ENCODE measurements around the gene ARMH2.
A peak's percentile ranks its signal among the peaks of the same experiment; 100 is the strongest.

The ARMH2 gene

DNA sequence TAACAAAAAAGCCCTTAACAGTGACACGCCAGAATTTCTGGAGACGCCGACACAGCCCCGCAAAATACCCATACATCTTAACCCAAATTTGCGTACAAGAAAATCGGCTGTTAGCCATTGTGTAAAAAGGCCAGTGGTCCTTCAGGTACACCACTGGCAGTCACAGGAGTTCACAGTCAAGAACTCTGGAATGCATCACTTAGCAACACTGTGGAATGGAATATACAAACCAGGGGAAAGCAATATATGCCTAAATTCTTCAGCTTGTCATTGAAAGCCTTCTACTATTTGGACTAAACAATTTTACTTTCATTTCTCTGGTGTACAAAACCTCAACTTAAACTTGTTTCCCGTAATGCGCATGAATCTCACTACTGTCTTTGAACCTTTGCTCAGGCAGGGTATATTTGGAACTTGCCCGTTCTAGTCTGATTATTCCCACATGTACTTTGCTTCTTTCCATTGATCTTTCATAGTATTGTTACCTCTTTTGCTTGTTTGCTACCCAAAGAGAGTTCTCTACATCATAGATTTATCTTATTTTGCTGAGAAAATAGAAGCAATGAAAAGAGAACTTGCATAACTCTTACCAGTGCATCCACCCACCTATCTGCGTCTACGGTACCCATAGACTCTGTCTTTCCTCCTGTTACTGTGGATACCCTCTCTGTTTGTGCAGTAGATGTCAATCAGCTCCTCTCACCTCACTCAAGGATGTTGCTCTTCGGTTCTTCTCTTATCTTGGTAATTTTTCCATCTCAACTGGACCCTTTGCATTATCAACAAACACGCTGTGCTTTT, at the start of gene ARMH2:
Gene ARMH2, minus strand, starts transcription at position 178 of the 801 bp plus-strand sequence. Its CDS starts 60 bp downstream, at position 118.
- no peak for DNase-seq

DNA sequence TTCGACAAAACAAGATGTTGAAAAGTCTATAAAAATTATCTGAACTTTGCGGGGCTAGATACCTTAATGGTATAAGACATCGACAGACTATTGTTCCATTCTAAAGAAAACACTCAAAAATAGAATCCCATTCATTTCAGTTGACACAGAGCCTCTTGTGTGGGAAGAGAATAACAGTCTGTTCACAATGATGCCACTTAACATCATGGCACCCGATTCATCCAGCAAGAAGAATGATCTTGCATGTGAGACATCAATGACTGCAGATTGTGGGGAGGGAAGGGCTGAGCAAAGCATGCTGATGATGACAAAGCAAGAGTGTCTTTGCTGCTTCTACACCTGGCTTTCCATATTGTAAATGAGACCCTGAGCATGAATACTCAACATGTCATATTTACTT, 49.7 kb upstream of the ARMH2 start:
- no peak for DNase-seq

DNA sequence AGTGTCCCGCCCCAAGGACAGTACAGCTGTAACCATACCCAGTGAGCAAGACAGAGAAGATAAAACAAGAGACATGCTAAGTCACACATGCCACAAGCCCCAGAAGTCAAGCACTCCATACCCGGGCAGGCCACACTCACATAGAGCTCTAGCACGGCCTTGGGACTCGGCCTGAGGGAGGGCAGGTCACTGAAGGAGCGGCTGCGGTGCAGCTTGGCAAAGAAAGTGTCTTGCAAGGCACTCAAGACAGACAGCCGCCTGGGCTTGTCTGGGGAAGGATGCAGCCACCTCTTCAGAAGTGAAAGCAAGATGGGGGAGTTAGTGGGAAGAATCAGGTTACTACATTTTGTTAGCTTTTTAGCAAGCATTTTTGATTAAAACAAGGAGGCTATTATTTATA, 48.7 kb upstream of the ARMH2 start:
- DNase-seq: no peak

DNA sequence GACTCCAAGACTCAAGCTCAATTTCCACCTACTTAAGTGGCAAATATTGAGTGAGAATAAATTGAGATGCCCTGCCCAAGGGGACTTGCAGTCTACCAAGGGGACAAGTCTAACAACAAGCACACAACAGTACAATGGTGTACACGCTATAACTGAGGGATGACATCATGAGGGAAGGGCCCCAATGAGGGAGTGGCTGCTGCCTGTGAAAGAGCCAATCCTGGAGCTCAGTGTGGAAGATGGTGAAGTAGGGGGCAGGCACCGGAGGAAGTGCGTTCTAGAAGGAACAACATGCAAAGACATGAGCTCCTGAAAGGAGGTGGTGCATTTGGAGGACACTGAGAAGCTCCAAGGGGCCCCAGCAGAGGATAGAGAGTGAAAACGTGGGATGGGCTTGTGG, 46.9 kb upstream of the ARMH2 start:
- DNase-seq: no peak

DNA sequence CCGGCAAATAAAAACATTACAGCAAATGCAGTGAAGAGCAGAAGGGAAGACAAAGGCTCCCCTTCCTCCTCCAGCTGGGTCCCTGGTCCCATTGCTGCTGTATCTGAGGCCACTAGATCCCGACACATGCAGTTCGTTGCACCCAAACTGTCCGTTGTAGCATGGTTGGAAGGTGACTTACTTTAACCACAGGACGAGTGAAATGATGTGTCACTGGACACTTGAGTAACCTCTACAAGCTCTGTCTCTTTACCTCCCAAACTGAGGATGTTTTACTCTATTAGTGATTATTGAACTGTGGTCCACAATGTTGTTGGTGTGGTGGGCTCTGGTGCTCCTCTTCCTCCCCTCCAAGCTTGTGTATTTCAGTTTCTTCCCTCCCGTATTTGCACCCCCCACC, 46.2 kb upstream of the ARMH2 start:
- DNase-seq: no peak

DNA sequence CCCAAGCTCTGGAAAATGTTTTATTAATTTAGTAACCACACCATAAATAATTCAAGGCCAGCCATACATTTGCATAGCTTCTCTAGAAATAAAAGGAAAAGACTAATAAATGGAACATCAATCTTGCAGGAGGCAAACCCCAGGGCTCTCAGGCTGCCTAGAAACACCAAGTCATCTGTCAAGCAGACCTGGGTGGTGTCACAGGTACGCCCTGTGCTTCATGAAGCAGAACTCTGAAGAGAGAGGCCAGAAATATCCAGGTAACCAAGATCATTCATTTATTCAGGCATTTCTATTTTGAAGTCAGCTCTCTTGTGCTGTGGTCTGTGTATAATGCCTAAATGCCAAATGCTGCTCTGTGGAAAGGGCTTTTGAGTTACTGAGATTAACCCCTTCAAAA, 45.3 kb upstream of the ARMH2 start:
- no peak for DNase-seq

DNA sequence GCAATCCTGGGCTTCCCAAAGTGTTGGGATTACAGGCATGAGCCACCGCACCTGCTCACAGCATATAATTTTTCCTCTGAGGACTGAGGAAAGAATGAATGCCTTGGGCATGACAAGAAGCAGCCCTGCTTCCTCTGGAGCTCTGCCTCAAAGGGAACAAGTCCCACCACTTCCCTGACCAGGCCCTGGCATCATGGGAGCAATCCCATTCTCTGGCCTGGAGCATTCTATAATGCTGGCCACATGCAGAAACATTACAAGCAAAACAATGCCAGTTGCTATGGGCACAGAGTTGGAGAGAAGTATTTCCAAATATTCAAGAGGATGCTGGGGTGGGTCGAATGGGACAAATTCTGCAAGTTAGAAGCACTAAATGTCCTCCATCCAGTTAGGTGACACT, 41.5 kb upstream of the ARMH2 start:
- DNase-seq: no peak

DNA sequence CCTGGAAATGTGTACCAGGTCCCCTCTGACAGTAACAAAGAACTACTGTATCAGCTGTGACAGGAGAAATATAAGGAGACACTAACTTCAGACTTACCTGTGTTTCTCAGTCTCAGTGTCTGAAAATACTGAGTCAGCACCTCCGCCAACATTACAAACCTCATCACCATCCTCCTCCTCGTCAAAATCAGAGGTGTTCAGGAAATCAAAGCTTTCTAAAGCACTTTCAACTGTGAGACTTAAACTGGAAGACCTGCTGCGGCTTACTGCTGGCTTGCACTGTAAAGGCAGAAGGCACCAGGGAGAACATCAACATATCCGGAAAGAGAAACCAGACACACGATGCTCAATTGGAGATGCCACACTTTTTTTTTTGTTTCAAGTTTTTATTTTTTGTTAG, 40.3 kb upstream of the ARMH2 start:
- DNase-seq: no peak

DNA sequence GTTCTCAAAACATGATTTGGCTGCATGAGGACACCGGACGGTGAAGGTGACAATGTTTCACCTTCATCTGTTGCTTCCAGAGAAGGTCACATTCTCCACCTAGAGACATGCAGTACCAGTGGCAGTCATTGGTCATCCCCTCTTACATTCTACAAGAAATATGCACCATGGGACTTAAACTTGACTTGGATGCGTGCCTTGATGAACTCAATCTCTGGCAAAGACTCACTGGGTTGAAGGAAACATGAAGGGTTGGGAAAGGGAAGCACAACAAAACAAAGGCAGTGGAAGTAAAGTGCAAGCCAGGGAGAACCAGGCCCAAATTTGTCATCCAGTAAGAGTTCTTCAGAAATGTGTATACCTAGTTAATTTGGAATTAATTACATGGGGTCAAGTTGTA, 39.4 kb upstream of the ARMH2 start:
- no peak for DNase-seq

DNA sequence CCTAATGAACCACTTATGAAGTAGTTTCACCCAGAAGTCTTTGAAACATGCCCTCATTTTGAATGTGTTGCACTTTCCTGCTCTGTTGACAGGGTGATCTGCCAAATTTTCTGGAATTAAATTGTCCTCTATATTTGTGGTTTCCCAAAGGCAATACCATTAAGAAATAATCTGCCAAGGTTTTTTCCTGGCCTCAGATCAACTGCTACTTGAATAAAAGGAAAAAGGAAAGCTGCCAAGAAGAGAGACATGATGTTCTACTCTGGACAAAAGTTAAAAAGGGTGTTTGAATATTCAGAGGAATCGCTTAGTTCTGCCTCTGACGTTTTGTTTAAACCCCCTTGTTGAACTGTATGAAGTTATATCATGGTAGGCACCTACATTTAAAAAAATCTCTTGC, 37.4 kb upstream of the ARMH2 start:
- no peak for DNase-seq

DNA sequence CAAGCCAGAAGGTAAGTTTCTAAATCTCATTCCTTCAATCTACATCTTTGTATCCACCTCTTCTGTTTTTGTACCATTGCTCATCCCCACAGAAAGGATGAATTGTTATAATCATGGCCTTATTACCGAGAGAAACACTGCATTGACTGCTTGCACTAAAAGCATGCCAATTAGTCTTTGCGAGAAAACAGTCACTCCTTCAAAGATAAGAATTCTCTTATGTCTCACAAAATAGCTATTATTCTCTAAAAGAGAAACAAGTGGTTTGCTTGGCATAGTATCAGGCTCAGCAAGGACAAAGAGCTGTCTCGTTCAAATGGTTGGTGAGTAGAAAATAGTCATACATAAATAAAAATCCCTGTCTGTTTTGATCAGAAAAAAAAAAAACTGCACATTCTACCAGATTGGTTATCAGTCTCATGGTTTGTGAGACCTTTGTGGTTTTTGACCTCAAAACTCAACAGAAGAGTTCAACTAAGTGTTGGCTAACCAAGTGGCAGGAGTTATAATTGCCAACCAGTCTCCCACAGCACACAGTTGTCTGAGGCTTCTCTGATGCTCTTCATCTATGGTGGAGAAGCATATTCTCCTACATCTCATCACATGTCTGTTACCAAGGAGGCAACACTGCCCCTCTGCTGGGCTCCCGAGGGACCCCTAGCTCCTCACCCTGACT, 35.1 kb upstream of the ARMH2 start:
- DNase-seq: no peak

DNA sequence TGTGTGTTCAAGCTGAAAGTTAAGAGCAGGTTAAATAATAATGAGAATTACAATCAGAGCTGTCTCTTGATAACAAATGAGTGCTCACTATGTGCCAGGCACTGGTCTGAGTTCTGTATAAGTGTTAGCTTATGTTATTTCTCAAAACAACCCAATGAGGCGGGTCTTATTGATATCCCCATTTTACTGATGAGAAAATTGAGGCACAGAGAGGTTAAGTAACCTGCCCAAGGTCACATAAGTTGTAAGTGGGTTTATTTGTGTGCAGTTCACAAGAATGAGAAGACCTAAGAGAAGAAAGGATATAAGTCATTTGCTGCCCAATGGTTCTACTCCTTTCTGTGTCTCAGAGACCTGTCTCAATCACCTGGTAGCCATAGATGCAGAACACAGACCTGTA, 34.1 kb upstream of the ARMH2 start:
- no peak for DNase-seq

DNA sequence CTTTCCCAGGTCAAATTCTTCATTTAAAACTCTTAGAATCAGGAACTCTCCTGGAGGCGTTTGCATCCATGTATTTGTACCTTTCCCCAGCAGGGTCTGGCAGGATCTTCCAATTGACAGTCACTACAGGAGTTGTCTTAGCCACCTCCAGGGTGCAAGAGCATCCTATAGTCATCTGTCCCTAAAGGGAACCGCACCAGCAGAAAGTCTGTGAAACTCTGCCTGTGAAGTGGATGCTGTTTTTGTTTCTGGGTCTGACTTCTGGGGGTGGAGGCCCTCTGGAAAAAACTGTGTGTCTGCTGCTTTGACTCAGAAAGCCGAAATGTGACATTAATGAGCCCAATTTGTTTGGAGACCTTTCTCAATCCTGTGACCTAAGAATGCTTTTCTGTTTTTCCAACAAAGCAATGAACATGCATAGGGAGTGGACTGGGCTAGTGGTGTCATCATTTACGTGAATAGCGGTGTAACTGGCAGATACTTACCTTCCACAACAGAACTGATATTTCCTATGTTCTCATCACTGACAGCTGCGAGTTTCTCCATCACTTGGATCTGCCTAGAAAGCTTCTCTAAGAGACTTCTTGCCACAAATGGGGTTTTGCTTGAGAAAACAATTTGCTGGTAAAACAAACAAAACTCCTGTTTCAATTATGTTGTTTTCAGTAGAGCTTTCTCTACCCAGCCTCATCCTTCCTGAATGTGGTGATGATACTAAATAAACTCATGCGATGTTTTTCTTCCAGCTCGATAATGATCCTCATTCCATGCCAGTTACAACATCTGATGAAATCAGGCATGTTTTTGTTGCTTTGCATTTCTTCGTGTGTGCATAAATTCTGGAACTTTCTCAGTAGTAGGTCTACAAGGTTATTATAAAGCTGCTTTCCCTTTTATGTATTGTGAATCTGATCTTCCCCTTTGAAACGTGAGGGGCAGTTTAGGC, 33.3 kb upstream of the ARMH2 start:
- DNase-seq: no peak

DNA sequence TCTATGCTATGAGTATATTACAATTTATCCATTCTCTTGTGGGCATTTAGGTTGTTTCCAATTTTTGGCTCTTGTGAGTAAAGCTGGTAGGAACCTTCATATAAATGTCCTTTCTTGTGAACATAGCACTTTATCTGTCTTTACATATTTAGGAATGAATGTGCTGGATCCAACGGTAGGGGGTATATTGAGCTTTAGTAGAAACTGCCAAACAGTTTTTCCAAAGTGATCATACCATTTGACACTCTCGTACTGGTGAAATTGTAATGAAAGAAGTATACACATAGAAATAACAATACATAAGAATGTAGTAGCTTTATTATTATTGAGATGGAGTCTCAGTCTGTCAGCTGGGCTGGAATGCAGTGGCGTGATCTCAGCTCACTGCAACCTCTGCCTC, 30.9 kb upstream of the ARMH2 start:
- no peak for DNase-seq

DNA sequence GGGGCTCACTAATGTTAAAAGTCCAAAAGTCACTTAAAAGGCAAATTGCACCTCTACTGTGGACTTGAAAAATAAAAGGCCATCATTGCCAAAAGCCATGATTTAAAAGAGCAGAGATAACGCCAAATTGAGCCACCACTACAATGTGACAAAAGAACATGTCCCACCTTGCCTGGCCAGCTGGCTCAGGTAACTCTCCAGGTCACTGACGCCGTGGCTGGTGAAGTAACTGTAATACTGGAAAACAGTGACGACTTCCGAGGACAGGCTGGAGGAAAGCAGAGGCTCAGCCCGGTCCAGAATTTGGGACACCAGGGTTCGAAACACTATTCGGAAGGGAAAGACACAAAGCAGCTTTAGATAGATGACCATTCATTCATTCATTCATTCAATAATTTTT, 29.3 kb upstream of the ARMH2 start:
- DNase-seq: no peak

DNA sequence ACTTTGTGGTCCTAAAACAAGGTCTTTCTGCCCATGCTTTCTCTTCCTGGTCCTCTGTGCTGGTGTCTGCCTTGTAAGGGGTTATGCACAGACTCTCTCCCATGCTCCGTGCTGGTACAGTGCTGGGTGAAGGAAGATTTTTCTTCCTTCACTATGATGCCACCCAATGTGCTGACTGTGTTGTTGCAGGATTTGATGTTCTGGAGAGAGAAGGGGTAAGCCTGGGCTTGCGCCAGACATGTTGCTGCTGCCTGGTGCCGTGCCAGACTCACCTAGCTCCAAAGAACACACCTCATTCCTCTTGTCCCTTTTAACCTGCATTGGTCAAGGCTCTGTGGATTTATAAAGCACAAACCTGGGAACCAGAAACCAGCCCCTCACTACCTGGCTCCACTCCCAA, 28.4 kb upstream of the ARMH2 start:
- DNase-seq: peak; percentile 10

DNA sequence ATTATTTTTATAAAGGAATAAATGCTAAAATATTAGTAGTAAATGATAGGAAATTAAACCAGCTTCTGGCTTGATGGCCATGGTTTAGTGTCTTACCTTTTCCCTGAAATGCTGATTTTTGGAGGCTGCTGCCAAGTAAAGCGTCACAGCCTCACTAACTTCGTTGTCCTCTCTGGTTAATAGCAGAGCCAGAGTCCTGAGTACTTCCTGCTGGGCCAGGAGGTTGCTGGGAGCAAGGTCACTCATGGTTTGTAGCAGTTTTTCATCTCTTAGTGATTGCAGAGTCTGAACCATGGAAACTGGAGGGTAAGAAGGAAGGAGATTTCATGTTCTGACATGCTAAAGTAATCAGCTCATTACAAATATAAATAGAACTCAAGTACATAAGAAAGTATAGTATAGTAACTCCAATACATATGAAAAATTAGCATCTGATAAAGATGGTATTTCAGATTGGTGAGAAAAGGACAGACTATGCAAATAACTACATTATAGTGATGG, 26.5 kb upstream of the ARMH2 start:
- DNase-seq: no peak

DNA sequence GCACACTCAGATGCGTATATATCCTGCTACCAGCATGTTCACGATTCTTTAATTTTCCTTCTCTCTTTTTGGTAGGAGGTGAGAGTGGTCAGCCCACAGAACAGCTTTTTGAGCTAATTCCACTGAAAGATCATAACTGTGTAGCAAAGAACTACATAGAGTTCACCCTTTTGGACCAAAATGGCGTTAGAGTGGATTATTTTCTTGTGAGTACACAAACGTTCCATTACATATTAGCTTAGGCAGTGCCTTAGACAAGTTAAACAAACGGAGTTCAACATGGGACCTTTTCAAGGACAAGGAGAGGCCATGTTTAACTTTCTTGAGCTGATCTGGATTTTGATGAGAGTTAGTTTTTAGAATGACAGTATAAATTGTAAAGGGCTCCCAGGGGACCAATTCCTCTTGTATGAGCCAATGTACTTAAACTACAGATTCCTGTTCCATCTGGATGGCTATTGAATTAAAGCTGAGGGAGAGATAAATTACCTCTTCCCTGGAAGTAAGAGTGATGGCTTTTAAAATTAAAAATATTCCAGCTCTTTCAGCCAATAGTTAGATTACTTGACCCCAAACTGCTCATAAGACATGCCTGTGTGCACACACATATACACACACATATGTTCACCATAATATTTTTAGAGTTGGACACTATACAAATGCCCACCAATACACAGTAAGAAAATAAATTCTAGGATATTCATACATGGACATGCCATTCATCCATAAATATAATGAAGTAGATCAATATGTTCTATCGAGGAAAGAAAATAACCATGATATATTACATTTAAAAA, 25.6 kb upstream of the ARMH2 start:
- DNase-seq: no peak

DNA sequence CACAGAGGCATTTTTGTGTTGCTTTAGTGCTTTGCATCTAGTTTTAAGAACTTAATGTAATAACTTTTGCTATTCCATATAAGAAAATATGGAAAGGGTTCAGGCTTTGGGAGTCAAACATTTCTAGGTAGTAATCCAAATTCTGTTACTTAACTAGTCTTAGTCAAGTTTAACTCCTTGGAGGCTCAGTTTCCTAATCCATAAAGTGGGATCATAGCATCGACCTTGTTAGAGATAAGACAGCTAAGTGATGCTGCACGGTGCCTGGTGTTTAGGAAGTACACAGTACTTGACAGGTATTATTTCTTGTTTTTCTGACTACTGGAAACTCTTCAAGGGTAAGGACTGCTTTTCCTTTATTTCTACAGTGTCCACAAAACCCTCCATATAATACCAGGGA, 24.5 kb upstream of the ARMH2 start:
- no peak for DNase-seq

DNA sequence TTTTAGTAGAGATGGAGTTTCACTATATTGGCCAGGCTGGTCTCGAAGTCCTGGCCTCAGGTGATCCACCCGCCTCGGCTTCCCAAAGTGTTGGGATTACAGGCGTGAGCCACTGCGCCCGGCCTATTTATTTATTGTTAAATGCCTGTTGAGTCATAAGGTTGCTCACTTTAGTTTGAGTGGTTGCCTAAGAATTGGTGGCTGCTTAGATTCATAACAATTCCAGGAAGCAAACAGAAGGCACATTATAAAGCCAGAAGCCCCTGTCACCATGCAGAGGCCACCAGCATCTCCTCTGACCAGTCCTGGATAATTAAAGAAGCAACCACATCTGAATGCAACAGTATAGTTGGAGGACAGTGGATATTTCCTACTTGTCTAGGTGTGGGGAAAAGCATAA, 24.0 kb upstream of the ARMH2 start:
- DNase-seq: no peak

DNA sequence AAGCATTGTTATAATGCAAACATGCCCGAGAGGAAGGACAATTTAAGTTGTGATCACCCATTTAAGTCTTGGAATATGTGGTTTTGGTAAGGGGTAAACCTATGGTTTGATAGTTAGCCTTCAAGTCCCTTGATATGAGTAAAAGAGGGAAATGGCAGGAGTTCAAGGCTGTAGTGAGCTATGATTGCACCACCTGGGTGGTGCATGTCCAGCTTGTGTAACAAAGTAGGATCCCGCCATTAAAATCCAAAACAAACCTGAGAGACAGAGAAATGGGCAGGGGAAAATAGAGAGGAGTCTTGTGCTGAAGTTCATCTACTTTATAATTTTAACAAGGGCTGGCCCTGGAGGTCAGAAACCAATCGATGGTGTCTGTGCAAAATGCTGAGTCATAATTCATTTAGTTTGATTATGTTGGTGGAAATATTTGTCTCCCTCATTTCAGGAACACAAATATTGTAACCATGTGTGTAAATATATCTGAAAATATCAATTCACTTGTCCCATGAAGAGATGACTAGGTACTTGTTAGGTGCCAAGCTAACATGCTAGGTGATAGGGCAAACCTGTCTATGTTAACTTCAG, 23.2 kb upstream of the ARMH2 start:
- no peak for DNase-seq

DNA sequence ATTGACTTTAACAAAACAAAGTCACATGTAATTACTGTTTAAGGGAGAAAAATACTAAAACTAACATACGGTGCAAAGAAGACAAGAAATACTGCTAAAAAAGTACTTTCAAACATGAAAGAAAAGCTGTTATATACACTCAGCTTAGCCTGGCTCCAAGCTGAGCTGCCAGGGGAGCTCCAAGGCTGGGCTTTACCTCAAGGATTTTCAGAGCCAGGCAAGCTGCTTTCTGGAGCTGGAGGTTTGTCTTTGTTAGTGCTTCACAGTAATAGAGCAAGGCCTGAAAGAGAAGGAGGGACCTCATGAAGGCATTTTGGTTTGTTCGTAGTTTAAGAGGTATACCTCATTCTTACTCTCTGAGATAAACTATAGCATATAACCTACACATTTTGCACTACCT, 19.6 kb upstream of the ARMH2 start:
- no peak for DNase-seq

Data from NCI-H1694 treated with DMSO at 0.1 percent for 48 hours (cell line).